ENCODE measurements around the gene EXOC6B. TPM values are rescaled to one million over a fixed set of nuclear protein-coding genes. Genes with fewer than 3 reads are reported as not detected.

The EXOC6B gene
- total RNA-seq, 1 experiment from 2014 or later, result 34.3 TPM

DNA sequence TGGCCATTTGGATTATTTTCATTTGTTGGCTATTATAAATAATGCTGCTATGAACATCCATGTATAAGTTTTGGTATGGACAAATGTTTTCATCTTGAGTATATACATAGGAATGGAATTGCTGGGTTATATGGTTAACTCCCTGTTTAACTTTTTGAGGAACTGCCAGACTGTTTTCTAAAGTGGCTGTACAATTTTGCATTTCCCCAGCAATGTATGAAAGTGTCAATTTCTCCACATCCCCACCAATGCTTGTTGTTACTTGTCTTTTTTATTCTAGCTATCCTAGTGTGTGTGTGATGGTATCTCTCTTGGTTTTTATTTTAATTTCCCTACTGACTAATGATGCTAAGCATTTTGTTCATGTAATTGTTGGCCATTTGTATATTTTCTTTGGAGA, 587.5 kb downstream of the EXOC6B start:
- Histone ChIP-seq H3K9me2 (ENCODE audit: insufficient read depth) (no peaks in the 10 kb centered on the region; the same call in 1 of the 2 replicates), H3K4me2 (no peak overlapping the region), H3K9me3 (ENCODE audit: insufficient read depth, low read depth) (no peaks in the 10 kb centered on the region), H3K4me1 (replicated peaks; ENCODE audit: insufficient read depth) (peaks cover 17% of the 10 kb centered on the region), H3K4me3 (no peak overlapping the region), H4K20me1 (ENCODE audit: insufficient read depth) (no peaks in the 10 kb centered on the region), H3K36me3 (ENCODE audit: low read depth) (no peaks in the 10 kb centered on the region), H3K27ac (no peak overlapping the region), H2AFZ (no peak overlapping the region), H3F3A (ENCODE audit: insufficient read depth, low read depth) (no peaks in the 10 kb centered on the region), H3K79me2 (ENCODE audit: low read depth) (no peaks in the 10 kb centered on the region), H3K27me3 (ENCODE audit: insufficient read depth, low read depth) (no peaks in the 10 kb centered on the region)
- TF ChIP-seq EZH2 (IDR thresholded peaks at IDR 0.05; ENCODE audit: low read depth), result no peak
- no peak for TF ChIP-seq CTCF (conservative IDR thresholded peaks at IDR 0.05)
- no peak for DNase-seq
- BruUV-seq (replicated peaks), result no TSS peak
- ChIA-PET CTCF (interaction anchor here (0.5 kb wide), 1 partner anchor 1287 kb away, joined by 4 read pairs; no protein-coding TSS in a partner anchor), POLR2A (ENCODE audit: unreplicated experiment) (no interaction called here)
- intact Hi-C loops (cut with micrococcal nuclease; ENCODE audit: unreplicated experiment), result no loop called here

GRCh38 chr2:72237549-72237948, 588.3 kb downstream of the EXOC6B start:
- no peak for TF ChIP-seq CTCF (conservative IDR thresholded peaks at IDR 0.05)
- intact Hi-C loops (cut with micrococcal nuclease; ENCODE audit: unreplicated experiment), result no loop called here
- DNase-seq, result no peak
- Histone ChIP-seq H3K9me3 (ENCODE audit: insufficient read depth, low read depth) (no peaks in the 10 kb centered on the region), H3K79me2 (ENCODE audit: low read depth) (no peaks in the 10 kb centered on the region), H3K27ac (peak overlapping the region; percentile 60; the same call in 1 of the 2 replicates), H3K36me3 (ENCODE audit: low read depth) (no peaks in the 10 kb centered on the region), H3K4me2 (no peak overlapping the region), H3K9me2 (ENCODE audit: insufficient read depth) (no peaks in the 10 kb centered on the region; the same call in 1 of the 2 replicates), H3K4me3 (no peak overlapping the region), H3K27me3 (ENCODE audit: insufficient read depth, low read depth) (no peaks in the 10 kb centered on the region), H3F3A (ENCODE audit: insufficient read depth, low read depth) (no peaks in the 10 kb centered on the region), H2AFZ (no peak overlapping the region), H3K4me1 (replicated peaks; ENCODE audit: insufficient read depth) (peaks cover 17% of the 10 kb centered on the region), H4K20me1 (ENCODE audit: insufficient read depth) (no peaks in the 10 kb centered on the region)
- BruUV-seq (replicated peaks), result no TSS peak
- POLR2A ChIA-PET (ENCODE audit: unreplicated experiment), result no interaction called here
- CTCF ChIA-PET, result no interaction called here

- no peaks in the 10 kb centered on the region for H3K9me3 ChIP-seq (ENCODE audit: insufficient read depth, low read depth)
- TF ChIP-seq EZH2 (IDR thresholded peaks at IDR 0.05; ENCODE audit: low read depth), result no peak
- H3K36me3 ChIP-seq (ENCODE audit: low read depth), result no peaks in the 10 kb centered on the region
- H3K79me2 ChIP-seq (ENCODE audit: low read depth), result no peaks in the 10 kb centered on the region
- H3K4me1 ChIP-seq (replicated peaks; ENCODE audit: insufficient read depth), result peaks cover 17% of the 10 kb centered on the region
- POLR2A ChIA-PET (ENCODE audit: unreplicated experiment), result no interaction called here
- H3K27ac ChIP-seq, result peak overlapping the region; percentile 60
- CTCF ChIA-PET, result no interaction called here
- BruUV-seq (replicated peaks), result no TSS peak
- no peaks in the 10 kb centered on the region for H4K20me1 ChIP-seq (ENCODE audit: insufficient read depth)
- DNase-seq, result peak; percentile 9 to 79
- H3K4me2 ChIP-seq, result peak overlapping the region; percentile 17
- H2AFZ ChIP-seq, result no peak overlapping the region
- H3K27me3 ChIP-seq (ENCODE audit: insufficient read depth, low read depth), result no peaks in the 10 kb centered on the region
- no peaks in the 10 kb centered on the region for H3F3A ChIP-seq (ENCODE audit: insufficient read depth, low read depth)
- no peak overlapping the region for H3K4me3 ChIP-seq
- intact Hi-C loops (cut with micrococcal nuclease; ENCODE audit: unreplicated experiment), result no loop called here
- H3K9me2 ChIP-seq (ENCODE audit: insufficient read depth), result no peaks in the 10 kb centered on the region; the same call in 1 of the 2 replicates
Measured at GRCh38 chr2:72236445-72237067, 589.3 kb downstream of the EXOC6B start.
